22Rv1 (cell line): ENCODE results near the gene RANBP17.

Source experiments
- H3K27ac ChIP-seq: fragments of 450-650 bp; 2 replicates; pipeline ENCODE4 v1.5.1; 2017
- CTCF ChIP-seq: fragments of 450-650 bp; IDR thresholded peaks from 2 replicates; pipeline ENCODE4 v1.5.1; 2017; ENCODE audit warnings: mild to moderate bottlenecking
- ZFX ChIP-seq: fragments of 450-650 bp; IDR thresholded peaks from 2 replicates; pipeline ENCODE4 v1.6.1; 2017; ENCODE audit warnings: antibody characterized with exemption, borderline replicate concordance

The RANBP17 gene

GRCh38 chr5:171340042-171340441, 478.2 kb downstream of the RANBP17 start:
- TF ChIP-seq ZFX: no peak
- TF ChIP-seq CTCF: no peak
- H3K27ac ChIP-seq: no peak overlapping the region

DNA sequence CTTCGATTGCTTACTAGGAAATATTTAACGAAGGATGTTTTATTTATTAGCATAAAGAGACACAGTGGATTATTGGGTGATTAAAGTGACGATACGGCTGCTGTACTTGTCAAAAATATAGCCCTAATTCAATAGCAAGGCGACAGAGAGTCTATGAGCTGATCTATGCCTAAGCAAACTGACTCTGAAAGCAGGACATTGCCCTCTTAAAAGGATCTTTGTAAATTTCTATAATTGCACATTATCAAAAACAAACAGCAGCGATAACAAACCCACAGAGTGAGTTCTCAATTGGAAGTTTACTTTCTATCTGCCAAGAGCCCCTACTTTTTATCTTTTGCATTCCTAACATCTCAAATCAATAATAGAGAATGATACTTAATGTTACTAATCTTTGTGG, 478.7 kb downstream of the RANBP17 start:
- TF ChIP-seq CTCF: no peak
- TF ChIP-seq ZFX: no peak
- no peak overlapping the region for H3K27ac ChIP-seq

DNA sequence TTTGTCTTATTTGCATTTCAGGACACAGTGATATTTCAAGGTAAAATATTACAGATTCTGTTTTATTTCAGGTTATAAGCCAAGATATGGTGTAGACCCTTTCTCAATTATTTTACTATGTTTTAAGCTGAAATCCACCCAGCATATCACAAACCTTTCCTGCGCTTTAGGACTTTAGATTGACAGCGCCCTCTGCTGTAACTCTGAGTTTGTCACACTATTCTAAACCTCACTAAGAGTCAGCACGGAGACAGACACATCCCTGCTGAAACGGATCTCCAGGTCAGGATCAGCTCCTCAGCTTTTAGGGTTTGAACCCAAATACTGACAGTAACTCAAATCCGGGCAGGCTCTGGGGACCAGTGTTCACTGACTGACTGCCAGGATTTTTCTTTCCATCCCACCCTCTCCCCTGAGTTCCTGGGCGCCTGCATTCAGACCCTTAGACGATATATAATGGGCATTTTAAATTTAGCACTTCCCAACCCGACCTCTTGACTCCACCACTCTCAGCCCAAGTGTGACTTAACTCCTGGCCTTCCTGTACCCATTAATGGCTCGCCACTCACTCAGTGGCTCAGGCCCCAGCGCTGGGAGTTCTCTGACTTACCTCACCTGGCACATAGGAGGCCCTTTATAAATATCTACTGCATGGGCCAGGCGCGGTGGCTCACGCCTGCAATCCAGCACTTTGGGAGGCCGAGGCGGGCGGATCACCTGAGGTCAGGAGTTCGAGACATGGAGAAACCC, 480.7 kb downstream of the RANBP17 start:
- no peak overlapping the region for H3K27ac ChIP-seq
- TF ChIP-seq ZFX (no peak), CTCF (peak; percentile 84)

DNA sequence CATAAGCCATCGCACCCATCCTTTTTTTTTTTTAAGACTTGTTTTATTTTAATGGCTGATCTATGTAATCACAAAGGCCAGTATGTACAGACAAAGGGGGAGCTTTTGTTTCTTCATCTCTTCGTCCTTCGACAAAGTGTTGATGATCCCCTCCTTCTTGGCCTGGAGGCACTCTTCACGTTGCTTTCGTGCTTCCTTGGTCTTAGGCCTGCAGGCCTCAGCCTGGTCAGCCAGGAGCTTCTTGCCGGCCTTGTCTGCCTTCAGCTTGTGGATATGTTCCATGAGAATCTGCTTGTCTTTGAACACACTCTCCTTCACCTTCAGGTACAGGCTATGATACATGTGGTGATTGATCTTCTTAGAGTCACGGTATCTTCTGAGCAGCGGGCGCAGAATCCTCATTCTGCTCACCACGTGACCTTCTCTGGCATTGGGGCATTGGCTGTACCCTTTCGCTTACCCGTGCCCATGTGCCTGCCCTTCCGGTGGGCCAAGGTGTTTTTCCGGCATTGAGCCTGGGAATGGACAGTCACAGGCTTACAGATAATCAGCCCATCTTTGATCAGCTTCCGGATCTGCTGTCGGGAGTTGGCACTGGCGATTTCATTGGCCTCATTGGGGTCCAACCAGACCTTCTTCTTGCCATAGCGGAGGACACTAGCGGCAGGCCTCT, 483.3 kb downstream of the RANBP17 start:
- no peak overlapping the region for H3K27ac ChIP-seq
- TF ChIP-seq ZFX (no peak), CTCF (no peak)
